ENCODE results near the gene SLIT3. TPM values are rescaled to one million over a fixed set of nuclear protein-coding genes. Genes with fewer than 3 reads are reported as not detected.

The SLIT3 gene
- total RNA-seq, 4 donors from 2014 or later: 6.8 to 23.1 (median 13.3) TPM

DNA sequence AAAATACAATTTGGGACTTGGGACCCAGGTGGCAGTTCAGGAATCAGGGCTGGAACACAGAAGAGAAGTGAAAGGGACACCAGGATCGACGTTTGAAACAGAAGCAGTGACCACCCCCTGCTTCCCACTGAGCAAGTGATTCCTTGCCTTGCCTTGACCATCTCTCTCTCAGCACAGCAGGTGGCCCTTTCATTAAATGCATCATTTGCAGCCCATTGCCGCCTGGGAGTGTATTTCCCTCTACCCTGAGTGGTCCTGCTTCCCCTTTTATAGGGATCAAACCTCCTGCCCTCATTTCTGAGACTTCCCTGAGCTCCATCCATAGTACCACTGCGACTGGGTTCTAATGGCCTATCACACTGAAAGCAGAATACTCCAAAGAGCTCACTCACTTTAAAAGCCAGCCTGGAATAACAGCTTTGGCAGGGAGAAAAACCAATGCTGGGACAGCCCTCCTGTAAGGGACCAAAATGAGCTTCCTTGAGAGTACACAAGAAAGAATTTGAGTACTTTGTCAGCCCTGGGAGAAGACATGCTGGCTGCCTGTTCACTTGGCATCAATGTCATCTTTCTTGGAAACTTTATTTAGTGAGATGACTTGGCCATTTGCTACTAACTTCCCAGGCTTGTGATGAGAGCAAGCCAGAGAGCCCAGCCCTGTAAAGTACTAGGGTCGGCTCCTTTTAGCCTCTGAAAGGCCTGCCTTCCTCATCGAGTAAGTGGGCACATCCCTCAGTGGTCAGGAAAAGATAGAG is 149.7 kb downstream of the SLIT3 start:
- Histone ChIP-seq H3K4me3 (no peak overlapping the region), H3K4me1 (no peaks in the 10 kb centered on the region), H3K36me3 (no peaks in the 10 kb centered on the region), H3K27me3 (no peaks in the 10 kb centered on the region), H3K27ac (no peak overlapping the region), H3K9me3 (no peaks in the 10 kb centered on the region)
- DNase-seq: no peak
- TF ChIP-seq, protein P1, sequence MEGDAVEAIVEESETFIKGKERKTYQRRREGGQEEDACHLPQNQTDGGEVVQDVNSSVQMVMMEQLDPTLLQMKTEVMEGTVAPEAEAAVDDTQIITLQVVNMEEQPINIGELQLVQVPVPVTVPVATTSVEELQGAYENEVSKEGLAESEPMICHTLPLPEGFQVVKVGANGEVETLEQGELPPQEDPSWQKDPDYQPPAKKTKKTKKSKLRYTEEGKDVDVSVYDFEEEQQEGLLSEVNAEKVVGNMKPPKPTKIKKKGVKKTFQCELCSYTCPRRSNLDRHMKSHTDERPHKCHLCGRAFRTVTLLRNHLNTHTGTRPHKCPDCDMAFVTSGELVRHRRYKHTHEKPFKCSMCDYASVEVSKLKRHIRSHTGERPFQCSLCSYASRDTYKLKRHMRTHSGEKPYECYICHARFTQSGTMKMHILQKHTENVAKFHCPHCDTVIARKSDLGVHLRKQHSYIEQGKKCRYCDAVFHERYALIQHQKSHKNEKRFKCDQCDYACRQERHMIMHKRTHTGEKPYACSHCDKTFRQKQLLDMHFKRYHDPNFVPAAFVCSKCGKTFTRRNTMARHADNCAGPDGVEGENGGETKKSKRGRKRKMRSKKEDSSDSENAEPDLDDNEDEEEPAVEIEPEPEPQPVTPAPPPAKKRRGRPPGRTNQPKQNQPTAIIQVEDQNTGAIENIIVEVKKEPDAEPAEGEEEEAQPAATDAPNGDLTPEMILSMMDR (IDR thresholded peaks at IDR 0.05): no peak
- no peak for TF ChIP-seq POLR2A (IDR thresholded peaks at IDR 0.05)

DNA sequence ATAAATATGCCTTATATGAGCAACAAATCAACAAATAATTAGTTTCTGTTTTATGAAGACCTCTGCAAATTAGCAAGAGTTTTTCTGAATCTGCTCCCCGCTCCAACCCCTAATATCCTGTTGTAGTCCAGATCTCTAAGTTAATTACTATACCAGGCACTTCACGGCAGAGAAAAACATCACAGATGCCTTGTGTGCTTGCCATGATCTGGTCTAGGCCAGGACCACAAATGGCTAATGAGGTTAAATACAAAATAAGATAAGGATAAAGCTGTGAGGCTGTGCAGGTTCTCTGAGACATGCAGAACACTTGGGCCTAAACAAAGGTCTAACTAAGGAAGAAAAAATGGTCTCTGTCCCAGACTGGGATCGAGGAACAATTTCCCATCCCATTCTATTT is 150.8 kb downstream of the SLIT3 start:
- Histone ChIP-seq H3K36me3 (no peaks in the 10 kb centered on the region), H3K4me1 (no peaks in the 10 kb centered on the region), H3K27ac (no peak overlapping the region), H3K9me3 (no peaks in the 10 kb centered on the region), H3K27me3 (no peaks in the 10 kb centered on the region), H3K4me3 (no peak overlapping the region)
- TF ChIP-seq, protein P1 (IDR thresholded peaks at IDR 0.05): no peak
- no peak for TF ChIP-seq POLR2A (IDR thresholded peaks at IDR 0.05)
- no peak for DNase-seq

DNA sequence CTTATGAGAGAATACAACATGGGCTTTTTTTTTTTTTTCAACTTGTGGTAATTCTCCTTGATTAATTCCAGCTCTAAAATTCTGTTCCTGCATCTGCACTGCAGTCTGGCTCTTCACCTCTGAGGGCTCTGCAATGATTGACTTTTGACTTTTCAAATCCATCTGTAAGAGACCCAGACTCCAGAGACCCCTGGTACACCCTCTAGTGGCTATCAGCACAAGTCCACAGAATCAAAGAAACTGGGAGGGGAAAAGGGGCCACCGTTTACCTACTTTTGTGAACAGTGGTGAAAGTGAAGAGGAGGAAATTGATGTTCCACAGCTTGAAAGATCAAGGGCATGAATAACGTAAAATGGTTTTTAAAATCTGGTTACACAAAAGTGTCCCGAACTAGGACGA is 151.6 kb downstream of the SLIT3 start:
- Histone ChIP-seq H3K9me3 (no peaks in the 10 kb centered on the region), H3K27me3 (no peaks in the 10 kb centered on the region), H3K27ac (no peak overlapping the region), H3K4me1 (no peaks in the 10 kb centered on the region), H3K4me3 (no peak overlapping the region), H3K36me3 (no peaks in the 10 kb centered on the region)
- no peak for DNase-seq
- no peak for TF ChIP-seq POLR2A (IDR thresholded peaks at IDR 0.05)
- TF ChIP-seq, protein P1 (IDR thresholded peaks at IDR 0.05): no peak

DNA sequence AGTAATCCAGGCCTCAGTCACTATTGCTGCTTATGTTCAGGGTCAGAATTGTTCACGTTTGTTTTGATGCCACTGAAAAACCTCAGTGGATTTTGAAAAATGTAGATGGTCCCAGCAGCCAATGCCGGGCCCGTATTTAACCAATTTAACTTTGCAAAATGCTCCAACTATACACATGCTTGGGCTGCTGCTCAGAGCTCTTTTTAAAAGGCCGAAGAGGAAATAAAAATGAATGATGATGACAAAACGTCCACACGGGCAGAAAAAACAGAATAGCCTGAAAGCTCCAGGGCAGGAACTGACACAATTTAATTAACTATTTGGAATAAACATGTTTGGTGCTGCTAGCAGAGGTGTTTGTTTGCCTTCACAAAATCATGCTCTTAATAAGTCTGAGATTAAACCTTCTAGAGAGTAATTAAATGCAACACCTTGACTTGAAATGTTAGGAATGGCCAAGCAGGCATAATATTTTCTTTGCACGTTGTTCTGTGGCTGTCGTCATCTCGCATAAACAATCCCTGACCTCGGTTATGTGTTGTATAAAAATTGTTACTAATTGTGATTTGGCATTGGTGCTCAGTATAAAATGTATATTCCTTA is 152.7 kb downstream of the SLIT3 start:
- Histone ChIP-seq H3K36me3 (no peaks in the 10 kb centered on the region), H3K4me1 (no peaks in the 10 kb centered on the region), H3K4me3 (no peak overlapping the region), H3K27ac (no peak overlapping the region), H3K27me3 (no peaks in the 10 kb centered on the region), H3K9me3 (no peaks in the 10 kb centered on the region)
- no peak for TF ChIP-seq POLR2A (IDR thresholded peaks at IDR 0.05)
- TF ChIP-seq, protein P1 (IDR thresholded peaks at IDR 0.05): no peak
- DNase-seq: no peak

DNA sequence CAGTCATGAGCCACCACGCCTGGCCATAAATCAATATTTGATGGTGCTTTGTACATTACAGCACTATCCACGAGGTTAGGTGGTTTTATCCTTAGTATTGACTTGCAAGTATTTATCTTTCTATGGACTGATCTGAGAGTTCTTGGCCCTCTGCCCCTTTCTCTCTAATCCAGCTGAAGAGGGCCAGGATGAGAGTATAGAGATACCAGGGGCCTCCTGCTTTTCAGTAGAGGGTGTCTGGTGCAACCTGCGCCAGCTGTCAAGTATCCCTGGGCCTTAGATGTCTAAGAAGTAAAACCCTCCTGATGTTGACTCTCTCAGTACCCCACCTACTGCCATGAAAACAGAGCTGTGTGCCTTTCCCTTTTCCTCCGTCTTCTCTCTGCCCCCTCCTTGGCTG is 153.4 kb downstream of the SLIT3 start:
- Histone ChIP-seq H3K9me3 (no peaks in the 10 kb centered on the region), H3K36me3 (no peaks in the 10 kb centered on the region), H3K4me3 (no peak overlapping the region), H3K27me3 (no peaks in the 10 kb centered on the region), H3K4me1 (no peaks in the 10 kb centered on the region), H3K27ac (no peak overlapping the region)
- TF ChIP-seq, protein P1 (IDR thresholded peaks at IDR 0.05): no peak
- no peak for TF ChIP-seq POLR2A (IDR thresholded peaks at IDR 0.05)
- no peak for DNase-seq

Measured in Peyer's patch (tissue), 4 donors.